Heart left ventricle (tissue), 13 donors: ENCODE data around the gene FARP1.

ENCODE experiments used
- CTCF ChIP-seq, 12 donors: fragments of 200-600 bp; sonication (generic) in 4 of 12; IDR thresholded peaks; one replicate each; pipeline versions ENCODE4 v1.5.0 to v1.8.0; 2018 to 2022; ENCODE audit warnings: antibody characterized with exemption in 12 of 12, mild to moderate bottlenecking in 5 of 12
- POLR2A ChIP-seq, 2 donors: fragments of 450-650 bp; IDR thresholded peaks; one replicate each; pipeline ENCODE4 v1.6.1; 2017; ENCODE audit warnings: antibody characterized with exemption in 2 of 2, mild to moderate bottlenecking in 2 of 2, moderate library complexity in 2 of 2
- donor health status: ischemic (EF 13 %, LVEDD 7.1; RV severe dilation, severe dysfunction).
- donor health status: DM: no; HTN: yes; CAD: no.
- donor health status: DM: no; HTN: no; CAD: no.
- donor health status: ischemic (EF 25% LVEDD 6.9; RV normal size, moderate dysfunction).
- donor health status: ischemic (EF 25% LVEDD 5.7; RV mildly dilated, moderate dysfunction).
- donor health status: ischemic (EF 35%, LVEDD 5.7; RV mildly dilated, moderate dysfunction).
- donor health status: nonischemic (EF 11% LVEDD 7.7; RV severe dilation, severe dysfunction).
- donor health status: DM: yes; HTN: yes; CAD: no.
- donor health status: PGD.
- donor health status: ischemic (EF 29% LVEDD 5.4; RV normal size, mild dysfunction).
- donor health status: nonischemic (EF 23%, LVEDD 6.1; RV moderate dilation, normal function).

GRCh38 chr13:98299235-98299965 lies 156.5 kb downstream of the FARP1 start:
- TF ChIP-seq CTCF (IDR thresholded peaks at IDR 0.05) (no peak), POLR2A (IDR thresholded peaks at IDR 0.05) (no peak)
